ENCODE data around the gene ALDH3B2. TPM values are rescaled to one million over a fixed set of nuclear protein-coding genes. Genes with fewer than 3 reads are reported as not detected.
"Not testable (repeated sequence)": the region's sequence is repeated elsewhere in the genome, so short reads cannot be mapped to it uniquely, and the experiment has no call there.

Gene ALDH3B2
- total and polyA plus RNA-seq, 10 donors: 0.03 TPM; not detected in 9

GRCh38 chr11:67687986-67688385 lies 13.6 kb upstream of the ALDH3B2 start:
- Histone ChIP-seq H3K4me3 (no peak overlapping the region), H3K27me3 (replicated peaks in 1 of 7) (peaks cover 0 to 30% (median 4%) of the 10 kb centered on the region in 7 donors), H3K4me1 (no peaks in the 10 kb centered on the region), H3K27ac (no peak overlapping the region), H3K9me3 (no peaks in the 10 kb centered on the region), H3K36me3 (no peaks in the 10 kb centered on the region)
- 83 to 88% (median 87%) methylated on average over 2 of the region's 2 CpGs for WGBS, 5 donors
- intact Hi-C loops (cut with DNase I; ENCODE audit: low total_unique reads): no loop called here
- TF ChIP-seq POLR2AphosphoS5 (IDR thresholded peaks at IDR 0.05) (no peak), POLR2A (IDR thresholded peaks at IDR 0.05) (no peak)
- TF ChIP-seq, protein P1, sequence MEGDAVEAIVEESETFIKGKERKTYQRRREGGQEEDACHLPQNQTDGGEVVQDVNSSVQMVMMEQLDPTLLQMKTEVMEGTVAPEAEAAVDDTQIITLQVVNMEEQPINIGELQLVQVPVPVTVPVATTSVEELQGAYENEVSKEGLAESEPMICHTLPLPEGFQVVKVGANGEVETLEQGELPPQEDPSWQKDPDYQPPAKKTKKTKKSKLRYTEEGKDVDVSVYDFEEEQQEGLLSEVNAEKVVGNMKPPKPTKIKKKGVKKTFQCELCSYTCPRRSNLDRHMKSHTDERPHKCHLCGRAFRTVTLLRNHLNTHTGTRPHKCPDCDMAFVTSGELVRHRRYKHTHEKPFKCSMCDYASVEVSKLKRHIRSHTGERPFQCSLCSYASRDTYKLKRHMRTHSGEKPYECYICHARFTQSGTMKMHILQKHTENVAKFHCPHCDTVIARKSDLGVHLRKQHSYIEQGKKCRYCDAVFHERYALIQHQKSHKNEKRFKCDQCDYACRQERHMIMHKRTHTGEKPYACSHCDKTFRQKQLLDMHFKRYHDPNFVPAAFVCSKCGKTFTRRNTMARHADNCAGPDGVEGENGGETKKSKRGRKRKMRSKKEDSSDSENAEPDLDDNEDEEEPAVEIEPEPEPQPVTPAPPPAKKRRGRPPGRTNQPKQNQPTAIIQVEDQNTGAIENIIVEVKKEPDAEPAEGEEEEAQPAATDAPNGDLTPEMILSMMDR (IDR thresholded peaks at IDR 0.05 in 8 of 11, conservative IDR thresholded peaks at IDR 0.05 in 3 of 11): no peak
- DNase-seq: no peak

- H3K27ac ChIP-seq; H3K36me3 ChIP-seq; DNase-seq; H3K4me1 ChIP-seq; H3K9me3 ChIP-seq; intact Hi-C loops (cut with DNase I; ENCODE audit: low total_unique reads); H3K4me3 ChIP-seq: not testable (repeated sequence)
- WGBS, 5 donors: 40 to 45% (median 41%) methylated on average over 8 of the region's 8 CpGs
- peaks cover 0 to 30% (median 4%) of the 10 kb centered on the region in 7 donors for H3K27me3 ChIP-seq (replicated peaks in 1 of 7)
These were observed 11.4 kb upstream of the ALDH3B2 start for GRCh38 chr11:67685641-67686332.

GRCh38 chr11:67682126-67683034 lies 8.0 kb upstream of the ALDH3B2 start:
- DNase-seq; H3K36me3 ChIP-seq; H3K27ac ChIP-seq; H3K9me3 ChIP-seq; intact Hi-C loops (cut with DNase I; ENCODE audit: low total_unique reads); H3K4me3 ChIP-seq; H3K4me1 ChIP-seq: not testable (repeated sequence)
- WGBS, 5 donors: 76 to 86% (median 81%) methylated on average over 14 of the region's 14 CpGs
- peaks cover 0 to 17% (median 0%) of the 10 kb centered on the region in 7 donors for H3K27me3 ChIP-seq (replicated peaks in 1 of 7)

- WGBS, 5 donors: 50 to 62% (median 59%) methylated on average over 3 of the region's 3 CpGs
- intact Hi-C loops (cut with DNase I; ENCODE audit: low total_unique reads): no loop called here
- no peak for DNase-seq
These were observed 6.5 kb upstream of the ALDH3B2 start for GRCh38 chr11:67680696-67681470.

More at GRCh38 chr11:67680696-67681470, 6.5 kb upstream of the ALDH3B2 start:
- no peak overlapping the region for H3K4me3 ChIP-seq
- TF ChIP-seq, protein P1 (IDR thresholded peaks at IDR 0.05 in 8 of 11, conservative IDR thresholded peaks at IDR 0.05 in 3 of 11): no peak
- TF ChIP-seq POLR2AphosphoS5 (IDR thresholded peaks at IDR 0.05) (no peak), POLR2A (IDR thresholded peaks at IDR 0.05) (no peak)
- peaks cover 0 to 10% (median 0%) of the 10 kb centered on the region in 8 donors for H3K9me3 ChIP-seq
- H3K27me3 ChIP-seq (replicated peaks in 1 of 7): peaks cover 0 to 6% (median 0%) of the 10 kb centered on the region in 7 donors
- H3K4me1 ChIP-seq: no peaks in the 10 kb centered on the region
- no peak overlapping the region for H3K27ac ChIP-seq
- H3K36me3 ChIP-seq: no peaks in the 10 kb centered on the region
